ENCODE measurements around the gene ATE1.

ATE1 gene

DNA sequence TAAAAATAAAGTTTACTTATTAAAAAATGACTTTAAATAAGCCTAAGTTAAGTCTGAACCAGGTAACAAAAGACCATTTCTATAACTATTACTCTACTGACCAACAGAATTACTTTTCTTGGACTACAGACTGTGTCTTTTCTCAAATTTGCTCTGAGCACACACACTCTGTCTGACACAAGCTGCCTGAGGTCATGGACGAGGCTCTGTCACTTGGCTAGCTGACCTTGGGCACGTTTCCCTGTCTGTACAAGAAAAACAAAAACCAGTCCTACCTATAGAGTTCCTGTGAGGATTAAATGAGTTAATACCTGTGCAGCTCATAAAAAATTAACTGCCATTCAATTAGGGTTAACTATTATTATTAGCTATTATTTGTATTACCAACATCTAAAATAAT is 22.9 kb downstream of the ATE1 start:
- TF ChIP-seq, protein P1, sequence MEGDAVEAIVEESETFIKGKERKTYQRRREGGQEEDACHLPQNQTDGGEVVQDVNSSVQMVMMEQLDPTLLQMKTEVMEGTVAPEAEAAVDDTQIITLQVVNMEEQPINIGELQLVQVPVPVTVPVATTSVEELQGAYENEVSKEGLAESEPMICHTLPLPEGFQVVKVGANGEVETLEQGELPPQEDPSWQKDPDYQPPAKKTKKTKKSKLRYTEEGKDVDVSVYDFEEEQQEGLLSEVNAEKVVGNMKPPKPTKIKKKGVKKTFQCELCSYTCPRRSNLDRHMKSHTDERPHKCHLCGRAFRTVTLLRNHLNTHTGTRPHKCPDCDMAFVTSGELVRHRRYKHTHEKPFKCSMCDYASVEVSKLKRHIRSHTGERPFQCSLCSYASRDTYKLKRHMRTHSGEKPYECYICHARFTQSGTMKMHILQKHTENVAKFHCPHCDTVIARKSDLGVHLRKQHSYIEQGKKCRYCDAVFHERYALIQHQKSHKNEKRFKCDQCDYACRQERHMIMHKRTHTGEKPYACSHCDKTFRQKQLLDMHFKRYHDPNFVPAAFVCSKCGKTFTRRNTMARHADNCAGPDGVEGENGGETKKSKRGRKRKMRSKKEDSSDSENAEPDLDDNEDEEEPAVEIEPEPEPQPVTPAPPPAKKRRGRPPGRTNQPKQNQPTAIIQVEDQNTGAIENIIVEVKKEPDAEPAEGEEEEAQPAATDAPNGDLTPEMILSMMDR (conservative IDR thresholded peaks at IDR 0.05) = no peak
- H3K27ac ChIP-seq = no peak overlapping the region

GRCh38 chr10:121900443-121901174 is 27.2 kb downstream of the ATE1 start:
- H3K27ac ChIP-seq = peak overlapping the region; percentile 44

DNA sequence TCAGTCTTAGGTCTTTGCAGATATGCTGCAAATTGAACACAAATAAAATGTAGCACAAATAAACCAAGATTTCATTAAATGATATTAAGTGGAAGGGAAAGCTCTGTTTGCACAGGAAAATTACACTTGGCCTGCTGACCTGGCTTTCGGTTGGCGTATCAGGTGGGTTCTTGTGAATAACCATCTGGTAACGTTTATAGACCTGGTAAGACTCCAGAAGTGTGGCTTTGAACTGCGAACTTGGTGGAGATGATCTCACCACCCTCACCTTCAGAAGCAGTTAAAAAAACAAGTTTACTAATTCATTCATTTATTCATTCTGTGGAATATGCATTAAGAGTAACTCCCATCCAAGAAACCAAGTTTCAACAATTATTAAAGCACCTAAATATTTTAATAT is 28.1 kb downstream of the ATE1 start:
- H3K27ac ChIP-seq = peak overlapping the region; percentile 44; the same call in 1 of the 2 replicates
- TF ChIP-seq, protein P1 (conservative IDR thresholded peaks at IDR 0.05) = no peak

More at GRCh38 chr10:121900443-121901174, 27.2 kb downstream of the ATE1 start:
- TF ChIP-seq, protein P1 (conservative IDR thresholded peaks at IDR 0.05) = peak; percentile 74

DNA sequence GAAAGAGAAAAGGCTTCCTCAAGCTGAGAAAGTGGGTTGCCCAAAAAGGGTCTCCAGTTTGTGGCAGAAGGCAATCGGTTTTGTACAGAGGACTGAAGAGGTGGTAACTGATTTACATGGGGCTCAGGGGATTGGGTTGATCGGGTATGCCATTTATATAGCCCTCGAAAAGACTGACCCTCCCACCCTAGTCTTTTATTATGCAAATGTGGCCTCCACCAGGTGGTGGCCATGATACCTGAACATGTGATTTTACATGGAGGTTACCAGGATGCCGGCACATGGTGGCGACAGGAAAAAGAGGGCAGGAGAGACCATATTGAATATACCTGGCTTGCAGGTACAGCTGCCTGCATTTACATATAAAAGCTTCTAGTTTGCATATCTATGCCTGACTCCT is 36.7 kb downstream of the ATE1 start:
- TF ChIP-seq, protein P1 (conservative IDR thresholded peaks at IDR 0.05) = no peak
- H3K27ac ChIP-seq = no peak overlapping the region

- no peak overlapping the region for H3K27ac ChIP-seq
- TF ChIP-seq, protein P1 (conservative IDR thresholded peaks at IDR 0.05) = no peak
Measured at GRCh38 chr10:121889212-121889611, 38.6 kb downstream of the ATE1 start.

DNA sequence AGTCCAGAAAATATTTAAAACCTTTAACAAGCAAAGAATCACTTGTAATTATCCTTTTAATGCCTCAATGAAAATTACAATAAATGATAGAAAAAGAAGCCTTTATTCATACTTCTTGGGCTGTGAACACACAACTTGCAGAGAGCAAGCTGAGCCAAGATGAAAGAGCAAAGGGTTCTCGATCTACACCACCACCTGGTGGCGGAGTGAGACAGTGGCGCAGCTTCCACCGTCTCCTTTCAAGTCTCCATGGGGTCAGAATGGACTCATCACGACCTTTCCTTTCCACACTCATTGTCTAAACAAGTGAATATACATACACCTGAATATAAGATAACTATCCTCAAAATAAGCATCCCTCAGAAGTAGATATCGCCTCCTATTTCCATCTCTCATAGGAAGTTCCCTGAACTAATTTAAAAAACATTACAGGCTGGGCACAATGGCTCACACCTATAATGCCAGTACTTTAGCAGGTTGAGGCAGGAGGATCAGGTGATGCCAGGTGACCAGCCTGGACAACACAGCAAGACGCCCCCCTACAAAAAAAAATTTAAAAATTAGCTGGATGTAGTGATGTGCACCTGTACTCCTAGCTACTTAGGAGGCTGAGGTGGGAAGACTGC is 40.7 kb downstream of the ATE1 start:
- TF ChIP-seq, protein P1 (conservative IDR thresholded peaks at IDR 0.05) = peak; percentile 83
- no peak overlapping the region for H3K27ac ChIP-seq

GRCh38 chr10:121886181-121886580 is 41.6 kb downstream of the ATE1 start:
- TF ChIP-seq, protein P1 (conservative IDR thresholded peaks at IDR 0.05) = no peak
- H3K27ac ChIP-seq = no peak overlapping the region
